Cardiac muscle cell (in vitro differentiated cells and primary cell): ENCODE results near the gene STARD5. TPM values are rescaled to one million over a fixed set of nuclear protein-coding genes. Genes with fewer than 3 reads are reported as not detected.

ENCODE experiments used
- DNase-seq, 2 donors: peaks; one replicate each; pipeline versions ENCODE4 v3.0.0 to v3.0.0-alpha.2; 2010 to 2017; ENCODE audit warnings: low read depth in 1 of 2, low spot score in 1 of 2
- H3K27ac ChIP-seq: fragments of 200-600 bp; sonication (generic); 2 replicates; pipeline ENCODE4 v1.5.1; 2016
- H3K27me3 ChIP-seq: fragments of 200-600 bp; sonication (generic); 2 replicates; pipeline ENCODE4 v1.6.0; 2016; ENCODE audit warnings: control low read depth
- H3K36me3 ChIP-seq: fragments of 200-600 bp; sonication (generic); 2 replicates; pipeline ENCODE4 v1.5.1; 2016; ENCODE audit warnings: control low read depth
- H3K4me1 ChIP-seq: fragments of 200-600 bp; sonication (generic); 2 replicates; pipeline ENCODE4 v1.8.1; 2017; ENCODE audit warnings: low read depth, mild to moderate bottlenecking, mixed run types
- H3K4me3 ChIP-seq: fragments of 200-600 bp; sonication (generic); 2 replicates; pipeline ENCODE4 v1.5.1; 2016; ENCODE audit warnings: mild to moderate bottlenecking
- H3K9me3 ChIP-seq: fragments of 200-600 bp; sonication (generic); 2 replicates; pipeline ENCODE4 v1.5.1; 2017; ENCODE audit warnings: low read depth, mild to moderate bottlenecking, control low read depth
- CTCF ChIP-seq: IDR thresholded peaks from 2 replicates; pipeline ENCODE4 v1.5.1; 2012; ENCODE audit warnings: low read depth, mild to moderate bottlenecking, low read length
- polyA plus RNA-seq: library from polyadenylated mRNA; unstranded; fragments of >200 nt; fragmentation: Nextera tagmentation; extraction: Ambion mirVana; gene quantifications from 2 replicates; pipeline ENCODE4 v1.2.1, GENCODE V29; 2016
- total RNA-seq: library from RNA; depleted of rRNA; stranded (reverse); fragments of >200 nt; gene quantifications from 2 replicates; pipeline ENCODE4 v1.2.3, GENCODE V29; 2016

The STARD5 gene
- total and polyA plus RNA-seq, 2 experiments from 2014 or later, result 2.1 to 2.2 TPM

GRCh38 chr15:81291916-81292522 lies 31.9 kb downstream of the STARD5 start:
- TF ChIP-seq CTCF, result no peak
- no peaks in the 10 kb centered on the region for H3K9me3 ChIP-seq
- no peaks in the 10 kb centered on the region for H3K4me1 ChIP-seq
- no peak overlapping the region for H3K4me3 ChIP-seq
- no peaks in the 10 kb centered on the region for H3K27me3 ChIP-seq
- no peak overlapping the region for H3K27ac ChIP-seq
- no peak for DNase-seq
- H3K36me3 ChIP-seq, result no peaks in the 10 kb centered on the region

DNA sequence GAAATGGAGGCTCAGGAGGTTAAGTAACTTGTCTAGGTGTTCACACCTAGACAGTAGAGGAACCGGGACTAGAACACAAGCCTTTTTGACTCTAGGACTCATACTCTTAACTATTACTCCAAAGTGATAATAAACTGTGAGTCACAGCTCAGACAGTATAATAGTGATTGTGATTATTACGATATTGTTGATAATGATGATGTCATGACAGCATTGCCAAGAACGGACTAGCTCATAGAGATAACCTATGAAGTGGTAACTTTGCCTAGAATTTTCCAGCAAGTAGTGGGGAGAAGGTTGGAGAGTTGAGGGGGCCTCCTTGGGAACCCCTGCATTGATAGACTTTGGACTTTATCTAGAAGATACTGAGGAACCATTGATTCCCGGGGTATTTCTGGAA lies 34.0 kb downstream of the STARD5 start:
- H3K27me3 ChIP-seq, result no peaks in the 10 kb centered on the region
- H3K4me3 ChIP-seq, result no peak overlapping the region
- H3K4me1 ChIP-seq, result no peaks in the 10 kb centered on the region
- no peaks in the 10 kb centered on the region for H3K9me3 ChIP-seq
- no peak for DNase-seq
- no peak overlapping the region for H3K27ac ChIP-seq
- H3K36me3 ChIP-seq, result no peaks in the 10 kb centered on the region
- TF ChIP-seq CTCF, result no peak

DNA sequence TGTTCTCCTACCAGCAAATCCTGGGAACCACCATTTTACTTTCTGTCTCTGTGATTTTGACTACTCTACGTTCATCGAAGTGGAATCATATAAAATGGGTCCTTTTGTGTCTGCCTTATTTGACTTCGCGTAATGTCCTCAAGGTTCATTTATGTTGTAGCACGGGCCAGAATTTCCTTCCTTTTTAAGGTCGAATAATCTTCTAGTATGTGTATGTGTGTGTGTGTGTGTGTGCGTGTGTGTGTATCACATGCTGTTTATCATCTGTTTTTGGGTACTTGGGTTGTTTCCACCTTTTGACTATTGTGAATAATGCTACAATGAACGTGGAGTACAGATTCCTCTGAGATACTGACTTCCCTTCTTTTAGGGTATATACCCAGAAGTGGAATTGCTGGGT lies 35.3 kb downstream of the STARD5 start:
- Histone ChIP-seq H3K9me3 (no peaks in the 10 kb centered on the region), H3K36me3 (no peaks in the 10 kb centered on the region), H3K4me1 (no peaks in the 10 kb centered on the region), H3K27me3 (no peaks in the 10 kb centered on the region), H3K27ac (no peak overlapping the region), H3K4me3 (no peak overlapping the region)
- TF ChIP-seq CTCF, result no peak
- no peak for DNase-seq

DNA sequence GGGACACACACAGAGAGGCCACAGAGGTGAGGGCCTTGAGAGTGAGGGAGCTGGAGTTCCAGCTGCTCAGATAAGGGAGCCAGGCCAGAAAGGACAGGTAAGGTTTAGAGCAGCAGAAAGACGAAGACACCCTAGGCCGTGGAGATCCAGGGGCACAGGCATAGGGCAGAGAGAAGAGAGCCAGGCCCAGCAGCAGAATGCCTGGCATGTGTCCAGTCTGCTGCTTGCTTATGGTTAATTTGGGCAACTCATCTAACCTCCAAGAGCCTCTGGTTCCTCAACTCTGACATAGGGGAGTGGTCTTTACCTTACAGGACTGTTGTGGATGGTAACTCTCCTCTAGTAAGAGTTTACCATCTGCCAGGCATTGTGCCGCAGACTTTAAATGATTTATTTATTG lies 35.9 kb downstream of the STARD5 start:
- TF ChIP-seq CTCF, result no peak

DNA sequence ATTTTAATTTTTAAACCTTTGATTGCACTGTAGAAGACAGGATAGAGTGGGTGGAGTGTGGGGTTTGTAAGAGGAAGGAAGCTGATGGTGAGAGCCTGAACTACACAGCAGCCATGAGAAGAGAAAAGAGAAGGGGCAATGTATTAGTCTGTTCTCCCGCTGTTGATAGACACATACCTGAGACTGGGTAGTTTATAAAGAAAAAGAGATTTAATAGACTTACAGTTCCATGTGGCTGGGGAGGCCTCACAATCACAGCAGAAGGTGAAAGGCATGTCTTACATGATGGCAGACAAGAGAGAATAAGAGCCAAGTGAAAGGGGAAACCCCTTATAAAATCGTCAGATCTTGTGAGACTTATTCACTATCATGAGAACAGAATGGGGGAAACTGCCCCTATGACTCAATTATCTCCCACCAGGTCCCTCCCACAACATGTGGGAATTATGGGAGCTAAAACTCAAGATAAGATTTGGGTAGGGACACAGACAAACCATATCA lies 37.3 kb downstream of the STARD5 start:
- Histone ChIP-seq H3K9me3 (no peaks in the 10 kb centered on the region), H3K4me3 (no peak overlapping the region), H3K4me1 (no peaks in the 10 kb centered on the region), H3K36me3 (no peaks in the 10 kb centered on the region), H3K27ac (no peak overlapping the region), H3K27me3 (no peaks in the 10 kb centered on the region)
- no peak for DNase-seq
- TF ChIP-seq CTCF, result no peak

More for the DNA sequence above, 35.9 kb downstream of the STARD5 start:
- Histone ChIP-seq H3K27me3 (no peaks in the 10 kb centered on the region), H3K4me3 (no peak overlapping the region), H3K9me3 (no peaks in the 10 kb centered on the region), H3K27ac (no peak overlapping the region), H3K36me3 (no peaks in the 10 kb centered on the region), H3K4me1 (no peaks in the 10 kb centered on the region)
- DNase-seq, result no peak
